ENCODE measurements around the gene GPR50.

Gene GPR50

DNA sequence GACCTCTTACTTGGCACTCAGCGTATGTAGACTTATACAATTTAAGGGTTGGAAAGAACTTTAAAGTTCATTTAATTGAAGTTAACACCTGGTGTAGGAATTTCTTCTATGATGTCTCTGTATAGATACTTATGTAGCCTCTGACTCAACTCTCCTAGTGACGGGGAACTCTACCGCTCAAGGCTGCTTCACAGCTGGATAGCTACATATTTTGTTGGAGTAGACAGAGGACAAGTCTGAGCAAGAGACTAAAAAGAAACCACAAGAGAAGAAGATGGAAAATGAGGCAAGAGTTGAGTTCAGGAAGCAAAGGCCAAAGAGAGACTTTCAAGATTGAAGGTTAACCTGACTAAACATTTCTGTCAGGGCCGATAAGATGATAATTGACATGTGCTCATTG lies 52.6 kb downstream of the GPR50 start:
- no peak for DNase-seq

Measured in NCI-H2227 treated with DMSO at 0.1 percent for 48 hours (cell line).